GM19035 (cell line): ENCODE data around the gene SPATA9.

Experiments
- ATAC-seq: cut with Tn5 transposase; IDR thresholded peaks from one replicate; pipeline ENCODE4 v1.9.1; 2021; ENCODE audit not compliant: unreplicated experiment

SPATA9 gene

DNA sequence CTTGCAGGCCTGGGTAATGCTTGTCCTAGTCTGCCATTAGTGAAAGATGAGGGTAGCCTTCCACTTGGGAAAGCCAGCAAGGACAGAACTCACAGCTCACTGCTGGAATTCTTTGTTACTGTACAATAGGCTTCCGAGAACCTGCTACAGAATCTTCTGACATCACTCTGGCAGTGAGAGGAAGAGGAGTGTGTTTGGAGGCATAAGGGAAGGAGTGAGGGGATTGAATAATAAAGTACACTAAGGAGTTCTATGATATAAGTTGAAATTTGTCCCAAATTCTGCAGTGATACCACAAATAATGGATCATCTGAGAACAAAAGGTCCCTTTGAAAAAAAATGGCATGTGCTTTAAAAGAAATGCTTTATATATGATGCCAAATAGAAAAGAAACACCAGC is at the start of gene SPATA9:
Gene SPATA9, minus strand, starts transcription at position 101 of the 400 bp plus-strand sequence. CDS start 137 bp downstream, outside the sequence.
- ATAC-seq, result no peak

DNA sequence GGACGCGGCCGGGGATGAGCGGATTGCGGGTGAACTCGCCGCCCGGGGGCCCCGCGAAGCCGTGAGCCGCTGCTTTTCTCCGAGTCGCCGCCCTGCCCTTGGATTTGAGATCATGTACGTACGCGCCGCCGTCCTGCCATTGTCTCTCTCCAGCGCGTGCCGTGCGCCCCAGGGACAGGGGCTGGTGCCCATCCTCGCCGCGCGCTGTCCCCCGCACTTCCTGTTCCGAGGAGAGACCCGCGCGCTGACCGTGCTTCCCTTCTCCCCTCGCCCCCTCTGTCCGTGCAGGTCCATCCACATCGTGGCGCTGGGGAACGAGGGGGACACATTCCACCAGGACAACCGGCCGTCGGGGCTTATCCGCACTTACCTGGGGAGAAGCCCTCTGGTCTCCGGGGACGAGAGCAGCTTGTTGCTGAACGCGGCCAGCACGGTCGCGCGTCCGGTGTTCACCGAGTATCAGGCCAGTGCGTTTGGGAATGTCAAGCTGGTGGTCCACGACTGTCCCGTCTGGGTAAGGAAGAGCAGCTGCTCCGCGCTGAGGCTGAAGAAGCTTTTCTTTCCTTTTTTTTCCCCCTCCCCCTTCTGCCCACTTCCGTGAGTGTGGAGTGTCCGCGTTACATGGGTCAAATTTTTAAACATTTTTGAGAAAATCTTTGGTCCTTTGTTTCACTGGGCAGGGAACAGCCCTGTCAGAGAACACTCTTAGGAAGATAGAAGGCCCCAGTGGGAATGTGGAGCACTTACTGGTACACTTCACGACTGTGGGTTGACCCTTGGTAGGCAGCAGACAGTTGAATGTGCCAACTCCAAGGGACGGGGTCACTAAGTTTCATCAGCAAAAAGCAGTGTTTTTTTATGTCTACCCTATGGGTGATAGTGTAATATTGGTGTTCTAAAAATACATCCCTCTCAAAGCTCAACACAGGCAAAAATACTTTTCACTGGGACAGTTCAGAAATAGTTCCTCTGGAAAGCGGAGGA is 49.1 kb upstream of the SPATA9 start:
- peak; percentile 37 for ATAC-seq

DNA sequence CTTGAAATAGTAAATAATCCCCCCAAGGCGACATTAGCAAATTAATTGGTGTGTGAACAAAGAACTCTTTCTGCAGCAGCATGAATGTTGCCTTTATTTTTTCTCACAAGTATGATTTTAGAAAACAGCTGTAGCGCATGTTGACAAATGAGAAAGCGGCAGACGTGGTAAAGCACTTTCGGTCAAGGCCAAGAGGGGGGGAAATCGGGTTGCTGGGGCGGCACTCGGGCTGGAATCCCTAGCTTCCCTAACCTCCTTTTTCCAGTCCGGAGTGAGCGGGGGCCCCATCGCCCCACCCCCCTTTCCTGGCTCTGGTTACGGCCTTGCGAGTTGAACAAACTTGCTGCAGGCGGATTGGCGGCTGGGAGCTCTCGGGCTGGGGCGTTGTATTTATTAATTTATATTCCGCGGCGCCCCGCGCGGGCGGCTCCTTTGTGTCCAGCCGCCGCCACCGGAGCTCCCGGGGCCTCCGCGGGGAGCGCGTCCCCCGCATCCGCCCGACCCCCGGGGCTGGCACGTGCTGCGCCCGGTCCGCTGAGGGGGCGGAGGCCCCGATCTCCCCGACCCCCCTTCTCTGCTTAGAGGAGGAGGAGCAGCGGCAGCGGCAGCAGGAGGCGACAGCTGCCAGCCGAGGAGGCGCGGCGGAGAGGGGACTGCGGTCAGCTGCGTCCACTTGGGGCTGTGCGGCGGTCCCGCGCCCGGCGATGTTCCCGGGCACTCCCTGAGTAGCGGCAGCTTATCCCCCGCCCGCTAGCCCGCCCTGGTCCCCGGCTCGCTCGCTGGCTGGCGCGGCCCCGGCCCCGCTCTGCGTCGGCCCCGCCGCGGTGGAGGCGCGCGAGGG is 48.2 kb upstream of the SPATA9 start, which contains the start of gene RHOBTB3:
Gene RHOBTB3, plus strand, starts transcription at position 607 of the 841 bp plus-strand sequence. CDS start 347 bp downstream, outside the sequence.
- ATAC-seq, result peak; percentile 54

GRCh38 chr5:95730011-95730700 is 47.4 kb upstream of the SPATA9 start:
- ATAC-seq, result no peak

- no peak for ATAC-seq
Measured at GRCh38 chr5:95729115-95730010, 46.6 kb upstream of the SPATA9 start.

DNA sequence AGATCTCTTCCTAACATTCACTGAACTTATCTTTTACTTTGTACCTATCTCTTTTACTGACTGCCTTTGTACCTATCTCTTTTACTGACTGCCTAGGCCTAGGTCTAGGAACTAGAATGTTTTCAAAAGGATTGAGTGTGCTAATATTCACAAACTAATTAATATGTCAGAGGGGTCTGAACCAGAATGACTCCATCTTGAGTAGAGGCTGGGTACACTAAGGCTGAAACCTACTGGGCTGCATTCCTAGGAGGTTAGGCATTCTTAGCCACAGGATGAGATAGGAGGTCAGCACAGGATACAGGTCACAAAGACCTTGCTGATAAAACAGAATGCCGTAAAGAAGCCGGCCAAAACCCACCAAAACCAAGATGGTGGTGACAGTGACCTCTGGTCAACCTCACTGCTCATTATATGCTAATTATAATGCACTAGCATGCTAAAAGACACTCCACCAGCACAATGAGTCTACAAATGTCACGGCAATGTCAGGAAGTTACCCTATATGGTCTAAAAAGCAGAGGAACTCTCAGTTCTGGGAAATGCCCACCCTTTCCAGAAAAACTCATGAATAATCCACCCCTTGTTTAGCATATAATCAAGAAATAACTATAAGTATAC is 45.8 kb upstream of the SPATA9 start:
- ATAC-seq, result no peak

DNA sequence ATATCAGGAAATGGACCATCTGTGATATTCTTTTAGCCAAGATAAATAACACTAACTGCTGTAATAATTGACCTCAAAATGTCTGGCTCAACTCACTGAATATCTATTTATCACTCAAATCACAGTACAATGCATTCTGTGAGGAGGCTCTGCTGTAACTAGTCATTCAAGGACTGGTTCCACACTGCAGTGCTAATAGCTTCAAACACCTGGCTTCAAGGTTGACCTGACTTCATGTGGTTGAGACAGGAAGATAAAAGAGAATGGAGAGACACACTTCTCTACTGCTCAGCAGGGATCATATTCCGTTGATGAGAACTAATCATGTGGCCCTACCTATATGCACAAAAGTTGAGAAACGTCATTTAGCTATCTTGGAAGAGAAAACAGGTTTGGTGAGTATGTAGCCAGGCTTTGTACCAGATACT is 45.0 kb upstream of the SPATA9 start:
- no peak for ATAC-seq

- ATAC-seq, result no peak
Measured at GRCh38 chr5:95726811-95727763, 44.3 kb upstream of the SPATA9 start.

GRCh38 chr5:95725937-95726810 is 43.4 kb upstream of the SPATA9 start:
- no peak for ATAC-seq

GRCh38 chr5:95725071-95725820 is 42.5 kb upstream of the SPATA9 start:
- no peak for ATAC-seq

GRCh38 chr5:95723632-95724369 is 41.0 kb upstream of the SPATA9 start:
- ATAC-seq, result no peak

DNA sequence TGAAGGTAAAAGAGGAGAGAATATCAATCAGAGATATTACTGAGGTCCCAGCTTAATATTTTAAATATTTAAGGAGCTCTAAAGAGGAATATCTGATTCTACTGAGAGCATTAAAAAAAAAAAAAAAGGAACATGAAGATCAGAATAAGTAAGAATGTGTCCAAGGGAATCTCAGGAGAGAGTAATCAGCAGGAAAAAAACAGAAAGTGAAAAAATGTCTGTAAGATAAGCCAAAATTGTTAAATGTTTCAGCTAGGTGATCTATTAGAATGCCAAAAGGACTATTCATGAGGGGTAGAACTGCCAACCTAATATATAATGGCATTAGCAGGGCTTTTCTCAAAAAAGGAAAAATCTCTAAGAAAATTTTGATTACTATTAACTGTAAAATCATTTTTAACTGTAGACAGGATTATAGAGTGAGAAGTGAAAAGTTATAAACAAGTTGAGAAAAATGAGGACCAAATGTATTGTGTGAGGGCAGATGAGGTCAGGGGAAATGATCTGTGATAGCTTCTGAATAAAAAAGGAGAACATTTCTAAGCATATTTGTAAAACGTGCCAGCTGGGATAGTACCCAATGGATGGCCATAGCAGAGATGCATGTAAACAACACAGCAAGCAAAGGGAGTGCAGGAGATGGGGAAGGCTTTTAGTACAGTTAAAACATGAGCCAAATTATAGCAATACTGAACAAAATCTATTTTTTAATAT is 38.9 kb upstream of the SPATA9 start:
- no peak for ATAC-seq

- no peak for ATAC-seq
Measured at GRCh38 chr5:95720094-95720786, 37.4 kb upstream of the SPATA9 start.

GRCh38 chr5:95718738-95719137 is 35.9 kb upstream of the SPATA9 start:
- no peak for ATAC-seq

GRCh38 chr5:95718203-95718602 is 35.4 kb upstream of the SPATA9 start:
- ATAC-seq, result peak; percentile 79
